ENCODE results near the gene TMEM18. TPM values are rescaled to one million over a fixed set of nuclear protein-coding genes. Genes with fewer than 3 reads are reported as not detected.

Gene TMEM18
- total and polyA plus RNA-seq, 2 of the 13 experiments (the other 11 are each of a cell fraction or from before 2014, with no cell fraction given), result 45.9 to 49.4 TPM

DNA sequence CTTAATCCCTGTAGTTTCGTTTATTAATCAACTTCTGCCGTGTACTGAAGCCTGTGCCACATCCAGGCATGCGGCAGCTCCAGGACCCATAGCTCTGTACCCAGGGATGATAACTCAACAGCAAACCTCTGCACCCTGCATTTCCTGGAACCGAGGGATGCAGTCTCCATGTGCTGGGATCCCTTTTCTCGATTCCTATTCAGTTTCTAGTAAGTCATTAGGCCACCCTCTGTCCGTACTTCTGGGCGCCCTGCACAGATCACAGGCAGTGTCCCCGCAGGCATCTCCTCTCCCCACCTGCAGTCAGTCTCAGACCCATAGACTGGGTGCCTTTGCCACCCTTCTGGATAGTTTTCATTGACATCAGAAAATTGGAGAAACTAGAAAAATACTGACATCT lies 18.8 kb downstream of the TMEM18 start (continued):
- TF ChIP-seq, protein P1, sequence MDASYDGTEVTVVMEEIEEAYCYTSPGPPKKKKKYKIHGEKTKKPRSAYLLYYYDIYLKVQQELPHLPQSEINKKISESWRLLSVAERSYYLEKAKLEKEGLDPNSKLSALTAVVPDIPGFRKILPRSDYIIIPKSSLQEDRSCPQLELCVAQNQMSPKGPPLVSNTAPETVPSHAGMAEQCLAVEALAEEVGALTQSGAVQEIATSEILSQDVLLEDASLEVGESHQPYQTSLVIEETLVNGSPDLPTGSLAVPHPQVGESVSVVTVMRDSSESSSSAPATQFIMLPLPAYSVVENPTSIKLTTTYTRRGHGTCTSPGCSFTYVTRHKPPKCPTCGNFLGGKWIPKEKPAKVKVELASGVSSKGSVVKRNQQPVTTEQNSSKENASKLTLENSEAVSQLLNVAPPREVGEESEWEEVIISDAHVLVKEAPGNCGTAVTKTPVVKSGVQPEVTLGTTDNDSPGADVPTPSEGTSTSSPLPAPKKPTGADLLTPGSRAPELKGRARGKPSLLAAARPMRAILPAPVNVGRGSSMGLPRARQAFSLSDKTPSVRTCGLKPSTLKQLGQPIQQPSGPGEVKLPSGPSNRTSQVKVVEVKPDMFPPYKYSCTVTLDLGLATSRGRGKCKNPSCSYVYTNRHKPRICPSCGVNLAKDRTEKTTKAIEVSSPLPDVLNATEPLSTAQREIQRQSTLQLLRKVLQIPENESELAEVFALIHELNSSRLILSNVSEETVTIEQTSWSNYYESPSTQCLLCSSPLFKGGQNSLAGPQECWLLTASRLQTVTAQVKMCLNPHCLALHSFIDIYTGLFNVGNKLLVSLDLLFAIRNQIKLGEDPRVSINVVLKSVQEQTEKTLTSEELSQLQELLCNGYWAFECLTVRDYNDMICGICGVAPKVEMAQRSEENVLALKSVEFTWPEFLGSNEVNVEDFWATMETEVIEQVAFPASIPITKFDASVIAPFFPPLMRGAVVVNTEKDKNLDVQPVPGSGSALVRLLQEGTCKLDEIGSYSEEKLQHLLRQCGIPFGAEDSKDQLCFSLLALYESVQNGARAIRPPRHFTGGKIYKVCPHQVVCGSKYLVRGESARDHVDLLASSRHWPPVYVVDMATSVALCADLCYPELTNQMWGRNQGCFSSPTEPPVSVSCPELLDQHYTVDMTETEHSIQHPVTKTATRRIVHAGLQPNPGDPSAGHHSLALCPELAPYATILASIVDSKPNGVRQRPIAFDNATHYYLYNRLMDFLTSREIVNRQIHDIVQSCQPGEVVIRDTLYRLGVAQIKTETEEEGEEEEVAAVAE (CRISPR knock-in tag; IDR thresholded peaks at IDR 0.05; ENCODE audit: borderline replicate concordance), result no peak
- no peak for TF ChIP-seq ZNF558 (CRISPR knock-in tag; IDR thresholded peaks at IDR 0.05; ENCODE audit: borderline replicate concordance)
- TF ChIP-seq SMAD9 (CRISPR knock-in tag; IDR thresholded peaks at IDR 0.05), result no peak
- TF ChIP-seq ZNF792 (CRISPR knock-in tag; IDR thresholded peaks at IDR 0.05), result no peak
- no peak for TF ChIP-seq ZNF709 (CRISPR knock-in tag; IDR thresholded peaks at IDR 0.05)
- TF ChIP-seq, protein P2, sequence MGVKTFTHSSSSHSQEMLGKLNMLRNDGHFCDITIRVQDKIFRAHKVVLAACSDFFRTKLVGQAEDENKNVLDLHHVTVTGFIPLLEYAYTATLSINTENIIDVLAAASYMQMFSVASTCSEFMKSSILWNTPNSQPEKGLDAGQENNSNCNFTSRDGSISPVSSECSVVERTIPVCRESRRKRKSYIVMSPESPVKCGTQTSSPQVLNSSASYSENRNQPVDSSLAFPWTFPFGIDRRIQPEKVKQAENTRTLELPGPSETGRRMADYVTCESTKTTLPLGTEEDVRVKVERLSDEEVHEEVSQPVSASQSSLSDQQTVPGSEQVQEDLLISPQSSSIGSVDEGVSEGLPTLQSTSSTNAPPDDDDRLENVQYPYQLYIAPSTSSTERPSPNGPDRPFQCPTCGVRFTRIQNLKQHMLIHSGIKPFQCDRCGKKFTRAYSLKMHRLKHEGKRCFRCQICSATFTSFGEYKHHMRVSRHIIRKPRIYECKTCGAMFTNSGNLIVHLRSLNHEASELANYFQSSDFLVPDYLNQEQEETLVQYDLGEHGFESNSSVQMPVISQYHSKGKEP (CRISPR knock-in tag; IDR thresholded peaks at IDR 0.05), result no peak
- TF ChIP-seq, protein P3, sequence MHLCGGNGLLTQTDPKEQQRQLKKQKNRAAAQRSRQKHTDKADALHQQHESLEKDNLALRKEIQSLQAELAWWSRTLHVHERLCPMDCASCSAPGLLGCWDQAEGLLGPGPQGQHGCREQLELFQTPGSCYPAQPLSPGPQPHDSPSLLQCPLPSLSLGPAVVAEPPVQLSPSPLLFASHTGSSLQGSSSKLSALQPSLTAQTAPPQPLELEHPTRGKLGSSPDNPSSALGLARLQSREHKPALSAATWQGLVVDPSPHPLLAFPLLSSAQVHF (CRISPR knock-in tag; IDR thresholded peaks at IDR 0.05), result no peak

All from HepG2 (cell line).